ENCODE measurements around the gene FAM236D.
"Not testable (repeated sequence)": the region's sequence is repeated elsewhere in the genome, so short reads cannot be mapped to it uniquely, and the experiment has no call there.

Gene FAM236D

DNA sequence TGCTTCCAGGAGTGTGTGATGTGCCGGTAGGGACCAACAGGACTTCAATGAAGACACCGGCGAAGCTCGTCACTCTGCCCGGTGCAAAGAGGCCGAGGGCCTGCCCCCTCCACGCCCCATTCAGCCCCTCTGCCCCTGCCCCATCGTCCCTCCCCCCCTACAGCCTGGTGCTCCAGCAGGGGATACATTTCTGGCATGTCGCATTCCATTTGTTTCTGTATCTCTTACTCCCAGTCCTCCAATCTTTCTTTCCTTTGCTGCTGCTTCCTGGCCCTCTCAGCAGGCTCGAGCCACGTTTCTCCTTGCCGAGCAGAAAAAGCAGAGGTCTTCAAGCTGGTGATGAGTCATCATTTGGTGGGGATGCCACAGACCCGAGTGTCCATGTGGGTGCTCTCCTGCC, at the start of gene FAM236D:
FAM236D (minus strand) TSS at position 101 of the 400 bp plus-strand sequence; CDS start at position 1, 100 bp downstream.
- DNase-seq (ENCODE audit: low spot score in 2 of 2); H3K9me3 Mint-ChIP-seq; ATAC-seq (ENCODE audit: low read depth): not testable (repeated sequence)

DNA sequence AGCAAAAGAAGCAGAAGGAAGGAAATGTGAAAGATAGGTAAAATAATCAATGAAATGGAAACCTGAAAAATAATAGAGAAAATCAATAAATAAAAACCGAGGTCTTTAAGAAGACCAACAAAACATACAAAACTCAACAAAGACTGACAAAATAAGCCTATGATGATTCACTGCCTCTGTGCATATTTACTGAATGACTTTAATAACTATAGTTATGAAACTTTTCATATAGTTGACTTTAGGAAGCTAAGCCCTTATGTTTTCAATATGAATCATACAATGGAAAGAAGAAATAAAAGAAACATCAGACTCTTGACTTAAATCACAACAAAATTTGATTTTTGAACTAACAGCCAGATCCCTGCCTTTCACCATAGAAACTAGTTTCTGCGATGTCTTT, 29.5 kb upstream of the FAM236D start:
- H3K36me3 Mint-ChIP-seq; H3K9me3 Mint-ChIP-seq; H3K4me1 Mint-ChIP-seq; H3K27me3 Mint-ChIP-seq; H3K4me3 Mint-ChIP-seq; DNase-seq (ENCODE audit: low spot score in 2 of 2); ATAC-seq (ENCODE audit: low read depth); H3K27ac Mint-ChIP-seq: not testable (repeated sequence)

More for the DNA sequence above, at the start of gene FAM236D:
- not testable (repeated sequence) for H3K4me1 Mint-ChIP-seq, H3K36me3 Mint-ChIP-seq, H3K27ac Mint-ChIP-seq, H3K27me3 Mint-ChIP-seq, H3K4me3 Mint-ChIP-seq

DNA sequence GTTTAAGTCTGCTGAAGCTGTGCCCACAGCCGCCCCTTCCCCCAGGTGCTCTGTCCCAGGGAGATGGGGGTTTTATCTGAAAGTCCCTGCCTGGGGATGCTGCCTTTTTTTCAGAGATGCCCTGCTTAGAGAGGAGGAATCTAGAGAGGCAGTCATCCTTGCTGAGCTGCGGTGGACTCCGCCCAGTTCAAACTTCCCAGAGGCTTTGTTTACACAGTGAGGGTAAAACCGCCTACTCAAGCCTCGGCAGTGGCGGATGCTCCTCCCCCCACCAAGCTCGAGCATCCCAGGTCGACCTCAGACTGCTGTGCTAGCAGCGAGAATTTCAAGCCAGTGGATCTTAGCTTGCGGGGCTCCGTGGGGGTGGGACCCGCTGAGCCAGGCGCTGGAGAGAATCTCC, 22.7 kb upstream of the FAM236D start:
- not testable (repeated sequence) for H3K36me3 Mint-ChIP-seq; H3K4me1 Mint-ChIP-seq; ATAC-seq (ENCODE audit: low read depth); H3K9me3 Mint-ChIP-seq; H3K27me3 Mint-ChIP-seq; DNase-seq (ENCODE audit: low spot score in 2 of 2); H3K4me3 Mint-ChIP-seq; H3K27ac Mint-ChIP-seq

DNA sequence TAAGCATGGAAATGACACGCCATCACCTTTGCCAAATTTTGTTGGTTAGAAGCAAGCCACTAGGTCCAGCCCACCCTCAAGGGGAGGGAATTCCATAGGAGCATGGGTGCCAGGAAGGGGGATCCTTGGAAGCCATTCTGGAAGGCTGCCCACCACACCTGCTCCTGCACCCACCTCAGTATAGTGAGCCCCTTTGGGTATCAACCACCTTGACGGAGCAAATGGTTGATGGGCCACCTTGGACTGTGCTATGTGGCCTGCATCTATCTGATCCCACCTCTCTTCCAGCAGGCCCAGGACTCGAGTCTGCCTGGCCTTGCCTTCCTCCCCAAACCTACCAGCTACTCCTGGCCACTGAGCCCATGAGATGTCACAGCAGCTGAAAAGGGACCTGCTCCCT, 17.6 kb downstream of the FAM236D start:
- H3K36me3 Mint-ChIP-seq; H3K9me3 Mint-ChIP-seq; H3K4me3 Mint-ChIP-seq; DNase-seq (ENCODE audit: low spot score in 2 of 2); ATAC-seq (ENCODE audit: low read depth); H3K27me3 Mint-ChIP-seq; H3K4me1 Mint-ChIP-seq; H3K27ac Mint-ChIP-seq: not testable (repeated sequence)

DNA sequence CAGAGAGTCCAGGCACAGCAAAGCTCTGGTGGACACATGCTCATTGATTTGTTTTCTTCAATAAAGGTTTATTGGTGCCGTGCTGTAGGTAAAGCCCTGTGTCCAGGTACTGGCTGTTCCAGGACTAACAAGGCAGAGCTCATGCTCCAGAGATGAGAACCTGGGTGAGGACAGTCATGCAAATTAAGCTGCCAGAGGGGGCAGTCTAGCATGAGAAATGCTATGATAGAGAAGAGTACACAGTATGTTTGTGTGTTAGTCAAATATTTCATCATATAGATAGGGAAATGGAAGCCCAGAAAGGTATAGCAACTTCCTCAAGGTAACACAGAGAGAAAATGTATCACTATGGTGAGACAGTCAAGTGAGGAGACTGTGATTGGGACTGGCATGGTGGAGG, 19.9 kb downstream of the FAM236D start:
- H3K27me3 Mint-ChIP-seq; H3K4me3 Mint-ChIP-seq; ATAC-seq (ENCODE audit: low read depth); H3K27ac Mint-ChIP-seq; H3K36me3 Mint-ChIP-seq; H3K9me3 Mint-ChIP-seq; DNase-seq (ENCODE audit: low spot score in 2 of 2); H3K4me1 Mint-ChIP-seq: not testable (repeated sequence)

DNA sequence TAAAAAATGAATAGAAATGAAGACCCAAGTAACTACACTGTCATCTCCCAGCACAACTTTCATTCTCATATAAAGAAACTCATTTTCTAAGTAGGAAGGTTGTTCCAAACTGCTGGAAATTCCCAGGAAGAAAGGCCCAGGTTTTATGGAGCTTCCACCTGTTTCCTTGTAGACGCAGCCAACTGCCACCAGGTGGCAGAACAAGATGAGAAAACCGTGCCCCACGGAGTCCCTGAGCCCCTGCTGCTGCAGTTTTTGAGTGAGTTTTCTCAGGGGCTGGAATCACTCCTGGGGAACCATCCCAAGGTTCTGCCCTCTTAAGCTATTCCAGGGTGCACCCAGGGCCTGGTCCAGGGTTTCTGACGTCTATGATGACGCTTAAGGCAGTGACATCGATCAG, 24.0 kb downstream of the FAM236D start:
- not testable (repeated sequence) for H3K9me3 Mint-ChIP-seq; ATAC-seq (ENCODE audit: low read depth); H3K27ac Mint-ChIP-seq; H3K36me3 Mint-ChIP-seq; DNase-seq (ENCODE audit: low spot score in 2 of 2); H3K27me3 Mint-ChIP-seq; H3K4me3 Mint-ChIP-seq; H3K4me1 Mint-ChIP-seq

DNA sequence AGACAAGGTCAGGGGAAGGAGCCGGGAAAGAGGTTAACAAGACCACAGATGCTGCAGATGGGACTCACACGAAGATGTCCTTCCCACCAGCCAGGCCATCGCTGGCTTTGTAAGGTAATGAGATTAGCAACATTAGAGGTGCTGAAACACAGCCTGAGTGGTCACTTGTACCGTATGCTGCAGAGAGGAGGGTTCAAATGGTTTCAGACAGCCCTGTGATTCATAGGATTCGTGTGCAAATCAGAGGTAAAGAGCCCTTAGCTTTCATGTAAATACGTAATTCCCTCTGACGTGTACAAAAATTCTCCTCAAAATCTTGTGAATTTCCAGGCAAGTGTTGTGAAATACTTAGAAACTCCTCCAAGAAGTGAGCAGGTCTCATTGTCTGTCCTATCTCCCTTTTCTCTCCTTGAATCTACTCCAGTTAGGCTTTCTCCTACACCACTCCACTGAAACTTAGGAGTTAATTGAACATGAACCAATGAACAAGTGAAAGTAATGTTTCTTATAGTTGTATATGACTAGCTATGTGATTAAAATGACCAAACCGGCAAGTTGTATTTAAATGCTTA, 24.6 kb downstream of the FAM236D start:
- H3K27ac Mint-ChIP-seq; H3K4me1 Mint-ChIP-seq; ATAC-seq (ENCODE audit: low read depth); H3K36me3 Mint-ChIP-seq; H3K4me3 Mint-ChIP-seq; H3K27me3 Mint-ChIP-seq; DNase-seq (ENCODE audit: low spot score in 2 of 2); H3K9me3 Mint-ChIP-seq: not testable (repeated sequence)

DNA sequence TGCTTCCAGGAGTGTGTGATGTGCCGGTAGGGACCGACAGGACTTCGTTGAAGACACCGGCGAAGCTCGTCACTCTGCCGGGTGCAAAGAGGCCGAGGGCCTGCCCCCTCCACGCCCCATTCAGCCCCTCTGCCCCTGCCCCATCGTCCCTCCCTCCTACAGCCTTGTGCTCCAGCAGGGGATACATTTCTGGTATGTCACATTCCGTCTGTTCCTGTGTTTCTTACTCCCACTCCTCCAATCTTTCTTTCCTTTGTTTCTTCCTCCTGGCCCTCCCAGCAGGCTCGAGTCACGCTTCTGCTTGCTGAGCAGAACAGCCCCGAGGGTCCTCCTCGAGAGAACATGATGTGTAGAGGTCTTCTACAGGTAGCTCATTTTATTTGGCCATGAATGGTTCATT, 25.4 kb downstream of the FAM236D start, which contains the start of gene FAM236B:
FAM236B (minus strand) TSS at position 101 of the 400 bp plus-strand sequence; CDS start at position 1, 100 bp downstream.
- DNase-seq (ENCODE audit: low spot score in 2 of 2); H3K27me3 Mint-ChIP-seq; H3K4me1 Mint-ChIP-seq; H3K4me3 Mint-ChIP-seq; H3K9me3 Mint-ChIP-seq; ATAC-seq (ENCODE audit: low read depth); H3K27ac Mint-ChIP-seq; H3K36me3 Mint-ChIP-seq: not testable (repeated sequence)

DNA sequence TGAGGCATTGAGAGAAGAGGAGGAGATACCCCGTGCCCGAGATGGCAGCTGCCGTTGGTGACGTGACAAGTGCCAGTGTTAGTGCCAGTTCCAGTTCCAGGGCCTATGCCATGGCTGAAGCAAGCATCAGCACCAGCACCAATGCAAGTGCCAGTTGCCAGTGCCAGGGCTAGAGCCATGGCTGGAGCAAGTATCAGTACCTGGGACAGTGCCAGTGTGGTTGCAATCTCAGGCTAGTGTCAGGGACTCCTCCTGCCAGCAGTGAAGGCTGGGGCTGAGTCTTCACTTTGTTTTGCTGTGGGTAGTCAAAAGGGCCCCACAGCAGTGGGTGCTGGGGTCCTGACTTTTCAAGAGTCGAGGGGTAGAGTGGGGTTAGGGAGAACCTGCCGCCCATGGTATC, 29.9 kb downstream of the FAM236D start:
- H3K4me1 Mint-ChIP-seq; DNase-seq (ENCODE audit: low spot score in 2 of 2); H3K4me3 Mint-ChIP-seq; H3K9me3 Mint-ChIP-seq; H3K27ac Mint-ChIP-seq; H3K36me3 Mint-ChIP-seq; ATAC-seq (ENCODE audit: low read depth); H3K27me3 Mint-ChIP-seq: not testable (repeated sequence)

DNA sequence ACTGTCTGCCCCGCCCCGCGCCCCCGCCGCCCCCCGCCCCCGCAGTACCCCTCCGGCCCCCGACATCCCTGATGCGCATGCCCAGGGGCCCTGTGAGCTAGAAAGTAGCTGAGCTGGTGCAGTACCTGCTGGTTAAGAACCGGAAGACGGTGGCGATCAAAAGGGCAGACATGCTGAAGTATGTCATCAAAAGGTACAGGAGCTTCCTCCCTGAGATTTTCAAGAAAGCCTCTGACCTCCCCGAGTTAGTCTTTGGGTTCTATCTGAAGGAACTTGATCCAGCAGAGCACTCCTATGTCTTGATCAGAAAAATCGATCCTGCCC, 30.6 kb downstream of the FAM236D start:
- H3K27ac Mint-ChIP-seq; H3K4me1 Mint-ChIP-seq; H3K36me3 Mint-ChIP-seq; H3K4me3 Mint-ChIP-seq; DNase-seq (ENCODE audit: low spot score in 2 of 2); H3K27me3 Mint-ChIP-seq; H3K9me3 Mint-ChIP-seq: not testable (repeated sequence)
- ATAC-seq (ENCODE audit: low read depth), result peak; percentile 79

DNA sequence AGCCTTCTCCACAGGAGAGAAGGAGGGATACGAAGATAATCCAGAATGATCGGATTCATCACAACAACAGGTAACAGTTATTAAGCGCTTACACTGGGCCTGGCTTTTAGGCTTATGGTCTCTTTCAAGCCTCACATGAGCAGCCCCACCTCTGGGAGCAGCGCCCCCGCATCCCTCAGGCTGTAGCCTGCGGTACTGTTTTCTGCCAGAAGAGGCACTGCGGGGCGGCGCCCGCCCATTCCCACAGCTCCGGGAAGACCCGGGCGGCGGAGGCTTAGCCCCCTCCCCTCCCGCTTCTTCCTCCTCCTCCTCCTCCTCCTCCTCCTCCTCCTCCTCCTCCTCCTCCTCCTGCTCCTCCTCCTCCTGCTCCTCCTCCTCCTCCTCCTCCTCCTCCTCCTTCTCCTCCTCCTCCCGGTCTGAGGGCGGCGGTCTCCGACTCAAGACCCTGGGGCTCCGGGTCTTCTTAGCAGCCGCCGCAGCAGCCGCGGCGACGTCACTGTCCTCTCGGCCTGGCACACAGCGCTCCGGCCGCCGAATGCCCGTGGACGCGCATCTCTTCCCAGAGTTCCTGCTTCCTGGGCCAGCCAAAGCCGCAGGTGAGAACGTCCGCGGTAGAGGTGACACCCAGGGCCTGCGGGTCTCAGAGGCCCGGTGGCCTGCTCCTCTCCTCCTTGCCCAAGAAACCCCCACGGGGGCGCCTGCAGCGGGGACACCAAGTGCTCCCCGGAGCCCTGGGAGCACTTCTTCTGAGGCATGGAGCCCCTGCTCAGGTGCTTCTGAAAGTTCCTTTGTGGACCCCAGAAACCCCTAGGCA, 31.1 kb downstream of the FAM236D start, which contains the start of gene DMRTC1B:
DMRTC1B (plus strand) TSS at position 238 of the 814 bp plus-strand sequence. CDS start 68,246 bp downstream, outside the sequence.
- H3K27ac Mint-ChIP-seq; H3K36me3 Mint-ChIP-seq; H3K27me3 Mint-ChIP-seq; DNase-seq (ENCODE audit: low spot score in 2 of 2); H3K9me3 Mint-ChIP-seq; H3K4me1 Mint-ChIP-seq; H3K4me3 Mint-ChIP-seq: not testable (repeated sequence)
- ATAC-seq (ENCODE audit: low read depth), result peak; percentile 78

DNA sequence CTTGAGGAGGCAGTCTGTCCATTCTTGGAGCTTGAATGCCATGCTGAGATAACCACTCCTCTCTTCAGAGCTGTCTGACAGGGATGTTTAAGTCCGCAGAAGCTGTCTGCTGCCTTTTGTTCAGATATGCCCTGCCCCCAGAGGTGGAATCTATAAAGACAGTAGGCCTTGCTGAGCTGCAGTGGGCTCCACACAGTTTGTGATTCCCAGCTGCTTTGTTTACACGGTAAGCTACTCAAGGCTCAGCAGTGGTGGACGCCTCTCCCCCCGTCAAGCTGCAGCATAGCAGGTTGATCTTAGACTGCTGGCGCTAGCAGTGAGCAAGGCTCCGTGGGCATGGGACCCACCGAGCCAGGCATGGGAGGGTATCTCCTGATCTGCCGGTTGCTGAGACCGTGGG, 47.6 kb downstream of the FAM236D start:
- H3K9me3 Mint-ChIP-seq; ATAC-seq (ENCODE audit: low read depth): not testable (repeated sequence)

More for the DNA sequence above, 47.6 kb downstream of the FAM236D start:
- not testable (repeated sequence) for H3K4me1 Mint-ChIP-seq; DNase-seq (ENCODE audit: low spot score in 2 of 2); H3K27me3 Mint-ChIP-seq; H3K36me3 Mint-ChIP-seq; H3K4me3 Mint-ChIP-seq; H3K27ac Mint-ChIP-seq

All from memory B cell (primary cell).